Astrocyte (in vitro differentiated cells and primary cell): Measurements from ENCODE around the gene TMEM63C. TPM values are rescaled to one million over a fixed set of nuclear protein-coding genes. Genes with fewer than 3 reads are reported as not detected.

Source experiments
- DNase-seq: peaks from one replicate; pipeline ENCODE4 v3.0.0-alpha.2; 2010; ENCODE audit warnings: low read depth
- FAIRE-seq: peaks from 2 replicates; lab custom pipeline; 2011; peaks lifted over from hg19 to GRCh38; lab: Jason Lieb, UNC
- H2AFZ ChIP-seq: 2 replicates; pipeline ENCODE4 v1.6.0; 2012; ENCODE audit warnings: low read depth, low read length, inconsistent platforms
- H3K27ac ChIP-seq: 2 replicates; pipeline ENCODE4 v1.5.1; 2011; ENCODE audit warnings: low read depth, low read length, inconsistent platforms
- H3K27me3 ChIP-seq: 2 replicates; pipeline ENCODE4 v1.6.0; 2011; ENCODE audit warnings: low read length, inconsistent platforms; ENCODE audit not compliant: insufficient read depth
- H3K36me3 ChIP-seq: 2 replicates; pipeline ENCODE4 v1.5.1; 2011; ENCODE audit warnings: low read length, inconsistent platforms; ENCODE audit not compliant: insufficient read depth
- H3K4me1 ChIP-seq: 2 replicates; pipeline ENCODE4 v1.5.1; 2011; ENCODE audit warnings: low read length, inconsistent platforms; ENCODE audit not compliant: insufficient read depth
- H3K4me2 ChIP-seq: 2 replicates; pipeline ENCODE4 v1.6.0; 2012; ENCODE audit warnings: low read length, inconsistent platforms
- H3K4me3 ChIP-seq: 2 replicates; pipeline ENCODE4 v1.5.1; 2011; ENCODE audit warnings: low read depth, mild to moderate bottlenecking, low read length, inconsistent platforms; ENCODE audit not compliant: insufficient read depth
- H3K79me2 ChIP-seq: 2 replicates; pipeline ENCODE4 v1.6.0; 2012; ENCODE audit warnings: mild to moderate bottlenecking, low read length, inconsistent platforms; ENCODE audit not compliant: insufficient read depth
- H3K9ac ChIP-seq: 2 replicates; pipeline ENCODE4 v1.6.0; 2012; ENCODE audit warnings: mild to moderate bottlenecking, low read length, inconsistent platforms
- H3K9me3 ChIP-seq: 2 replicates; pipeline ENCODE4 v1.5.1; 2012; ENCODE audit warnings: low read depth, mild to moderate bottlenecking, low read length, inconsistent platforms; ENCODE audit not compliant: insufficient read depth
- H4K20me1 ChIP-seq: 2 replicates; pipeline ENCODE4 v1.6.0; 2012; ENCODE audit warnings: low read length, inconsistent platforms; ENCODE audit not compliant: insufficient read depth
- H3K27ac Mint-ChIP-seq: one replicate; pipeline ENCODE4 v1.8.0; 2021; ENCODE audit warnings: mild to moderate bottlenecking, mixed read lengths; ENCODE audit not compliant: unreplicated experiment
- H3K27me3 Mint-ChIP-seq: one replicate; pipeline ENCODE4 v1.8.0; 2021; ENCODE audit warnings: low read depth, mixed read lengths; ENCODE audit not compliant: unreplicated experiment
- H3K36me3 Mint-ChIP-seq: one replicate; pipeline ENCODE4 v1.8.0; 2021; ENCODE audit warnings: low read depth, mixed read lengths; ENCODE audit not compliant: unreplicated experiment
- H3K4me1 Mint-ChIP-seq: one replicate; pipeline ENCODE4 v1.8.0; 2021; ENCODE audit warnings: low read depth, mixed read lengths; ENCODE audit not compliant: unreplicated experiment
- H3K4me3 Mint-ChIP-seq: one replicate; pipeline ENCODE4 v1.8.0; 2021; ENCODE audit warnings: mild to moderate bottlenecking, moderate library complexity, mixed read lengths; ENCODE audit not compliant: unreplicated experiment
- H3K9me3 Mint-ChIP-seq: one replicate; pipeline ENCODE4 v1.8.0; 2021; ENCODE audit warnings: mild to moderate bottlenecking, mixed read lengths; ENCODE audit not compliant: unreplicated experiment
- CTCF ChIP-seq: IDR thresholded peaks from 2 replicates; pipeline ENCODE4 v1.5.1; 2011; ENCODE audit warnings: low read depth, mild to moderate bottlenecking, inconsistent platforms, low read length, moderate library complexity; ENCODE audit not compliant: insufficient read depth
- EZH2 ChIP-seq: IDR thresholded peaks from 2 replicates; pipeline ENCODE4 v1.6.1; 2012; ENCODE audit warnings: mild to moderate bottlenecking, low read length, inconsistent platforms; ENCODE audit not compliant: insufficient read depth
- total RNA-seq: library from RNA; stranded (reverse); gene quantifications from 2 replicates; pipeline ENCODE4 v1.2.1, GENCODE V29; 2021

Gene TMEM63C
- total RNA-seq, 1 donor from 2014 or later, result 11.3 TPM

- peaks cover 2% of the 10 kb centered on the region for H3K4me1 Mint-ChIP-seq
These were observed 75.1 kb downstream of the TMEM63C start for GRCh38 chr14:77256694-77257093.

GRCh38 chr14:77257700-77258099 is 76.1 kb downstream of the TMEM63C start:
- H3K9me3 Mint-ChIP-seq, result no peaks in the 10 kb centered on the region
- no peaks in the 10 kb centered on the region for H4K20me1 ChIP-seq
- H3K27me3 ChIP-seq, result peaks cover 8% of the 10 kb centered on the region
- no peak overlapping the region for H3K27ac Mint-ChIP-seq
- H3K4me3 ChIP-seq, result no peak overlapping the region
- peaks cover 14% of the 10 kb centered on the region for H3K36me3 Mint-ChIP-seq
- H3K79me2 ChIP-seq, result no peaks in the 10 kb centered on the region
- TF ChIP-seq CTCF (no peak), EZH2 (no peak)
- no peaks in the 10 kb centered on the region for H3K9me3 ChIP-seq
- H3K27me3 Mint-ChIP-seq, result peaks cover 34% of the 10 kb centered on the region
- no peak overlapping the region for H3K4me3 Mint-ChIP-seq
- no peaks in the 10 kb centered on the region for H3K36me3 ChIP-seq
- no peak overlapping the region for H3K9ac ChIP-seq
- no peak overlapping the region for H3K27ac ChIP-seq
- FAIRE-seq (no peak), DNase-seq (no peak)
- peaks cover 2% of the 10 kb centered on the region for H3K4me1 Mint-ChIP-seq
- no peaks in the 10 kb centered on the region for H3K4me1 ChIP-seq
- H2AFZ ChIP-seq, result no peak overlapping the region
- no peak overlapping the region for H3K4me2 ChIP-seq

More at GRCh38 chr14:77256694-77257093, 75.1 kb downstream of the TMEM63C start:
- Histone ChIP-seq H3K9me3 (no peaks in the 10 kb centered on the region), H3K9ac (no peak overlapping the region), H4K20me1 (no peaks in the 10 kb centered on the region), H2AFZ (no peak overlapping the region), H3K27ac (no peak overlapping the region), H3K4me3 (no peak overlapping the region), H3K4me2 (no peak overlapping the region), H3K36me3 (no peaks in the 10 kb centered on the region), H3K79me2 (no peaks in the 10 kb centered on the region), H3K4me1 (no peaks in the 10 kb centered on the region), H3K27me3 (peaks cover 6% of the 10 kb centered on the region)
- H3K4me3 Mint-ChIP-seq, result no peak overlapping the region
- H3K27me3 Mint-ChIP-seq, result peaks cover 33% of the 10 kb centered on the region
- TF ChIP-seq EZH2 (no peak), CTCF (no peak)
- FAIRE-seq (no peak), DNase-seq (no peak)
- no peak overlapping the region for H3K27ac Mint-ChIP-seq
- H3K9me3 Mint-ChIP-seq, result no peaks in the 10 kb centered on the region
- peaks cover 14% of the 10 kb centered on the region for H3K36me3 Mint-ChIP-seq

GRCh38 chr14:77258566-77258965 is 77.0 kb downstream of the TMEM63C start:
- H3K36me3 Mint-ChIP-seq, result peaks cover 8% of the 10 kb centered on the region
- DNase-seq (no peak), FAIRE-seq (no peak)
- H3K4me1 Mint-ChIP-seq, result peaks cover 2% of the 10 kb centered on the region
- H3K27ac ChIP-seq, result no peak overlapping the region
- H3K36me3 ChIP-seq, result no peaks in the 10 kb centered on the region
- H3K27me3 ChIP-seq, result peaks cover 10% of the 10 kb centered on the region
- H3K4me2 ChIP-seq, result no peak overlapping the region
- no peak overlapping the region for H2AFZ ChIP-seq
- H3K9ac ChIP-seq, result no peak overlapping the region
- no peak overlapping the region for H3K4me3 ChIP-seq
- H3K4me3 Mint-ChIP-seq, result no peak overlapping the region
- H3K9me3 Mint-ChIP-seq, result no peaks in the 10 kb centered on the region
- peaks cover 43% of the 10 kb centered on the region for H3K27me3 Mint-ChIP-seq
- no peaks in the 10 kb centered on the region for H3K9me3 ChIP-seq
- H4K20me1 ChIP-seq, result no peaks in the 10 kb centered on the region
- H3K27ac Mint-ChIP-seq, result no peak overlapping the region
- TF ChIP-seq CTCF (no peak), EZH2 (no peak)
- no peaks in the 10 kb centered on the region for H3K4me1 ChIP-seq
- no peaks in the 10 kb centered on the region for H3K79me2 ChIP-seq
